Measurements from ENCODE around the gene DOCK2. TPM values are rescaled to one million over a fixed set of nuclear protein-coding genes. Genes with fewer than 3 reads are reported as not detected.
A peak's percentile ranks its signal among the peaks of the same experiment; 100 is the strongest.

DOCK2 gene
- polyA plus RNA-seq, 2 of the 4 experiments (the other 2 are of a cell fraction), result 2.1 to 4.6 TPM

- Histone ChIP-seq H3K4me2 (no peak overlapping the region), H3K4me3 (no peak overlapping the region), H3K9me3 (no peaks in the 10 kb centered on the region), H3K27ac (peak overlapping the region in 1 of 2 experiments; percentile 63; a peak in 1 of 6 replicates), H3K4me1 (peaks cover 23% of the 10 kb centered on the region)
- CTCF ChIA-PET, result interaction anchor here (0.7 to 1.5 kb wide), 4 partner anchors 9 to 76 kb away, joined by 3 to 6 read pairs (median 3); no protein-coding TSS in a partner anchor
- ATAC-seq (no peak), FAIRE-seq (no peak), DNase-seq (ENCODE audit: low read depth in 1 of 2, low spot score in 1 of 2) (no peak)
- POLR2A ChIA-PET, result no interaction called here
- WGBS (ENCODE audit: missing lambda C conversion rate), result 88% methylated on average over 6 of the region's 6 CpGs
- TF ChIP-seq HMGXB4 (CRISPR knock-in tag; IDR thresholded peaks at IDR 0.05; ENCODE audit: borderline replicate concordance) (no peak), PHF8 (IDR thresholded peaks at IDR 0.05; ENCODE audit: borderline replicate concordance, low read depth) (no peak), E2F6 (IDR thresholded peaks at IDR 0.05; ENCODE audit: borderline replicate concordance, low read depth) (no peak), KDM5A (IDR thresholded peaks at IDR 0.05) (no peak), EHF (CRISPR knock-in tag; IDR thresholded peaks at IDR 0.05) (no peak), HEYL (CRISPR knock-in tag; IDR thresholded peaks at IDR 0.05) (no peak), ELK1 (IDR thresholded peaks at IDR 0.05; ENCODE audit: low read depth, low read length) (no peak), RAD21 (conservative IDR thresholded peaks at IDR 0.05 in 1 of 2, IDR thresholded peaks at IDR 0.05 in 1 of 2) (no peak), HOXB5 (CRISPR knock-in tag; IDR thresholded peaks at IDR 0.05) (no peak), HES2 (IDR thresholded peaks at IDR 0.05) (no peak)
Observed at GRCh38 chr5:169670769-169671525, 33.9 kb downstream of the DOCK2 start.

- H3K9me3 ChIP-seq, result no peaks in the 10 kb centered on the region
- H3K4me2 ChIP-seq, result no peak overlapping the region
- ChIA-PET CTCF (interaction anchor here (0.8 to 1.1 kb wide), 2 partner anchors 20 to 299 kb away, joined by 3 to 5 read pairs; partner anchors contain the start of gene INSYN2B), POLR2A (no interaction called here)
- no peak for DNase-seq (ENCODE audit: low read depth in 1 of 2, low spot score in 1 of 2)
- no peak for FAIRE-seq
- no peak overlapping the region for H3K4me3 ChIP-seq
- no peak overlapping the region for H3K27ac ChIP-seq
- TF ChIP-seq CHD2 (IDR thresholded peaks at IDR 0.05; ENCODE audit: low read length, partially characterized antibody), result no peak
- TF ChIP-seq HEYL (CRISPR knock-in tag; IDR thresholded peaks at IDR 0.05), result no peak
- no peak for TF ChIP-seq FOSB (CRISPR knock-in tag; IDR thresholded peaks at IDR 0.05)
- TF ChIP-seq RCOR1 (IDR thresholded peaks at IDR 0.05; ENCODE audit: low read depth, low read length), result no peak
- no peak for TF ChIP-seq KDM5A (IDR thresholded peaks at IDR 0.05)
- no peak for TF ChIP-seq ATOH8 (CRISPR knock-in tag; IDR thresholded peaks at IDR 0.05; ENCODE audit: low read depth)
- no peak for TF ChIP-seq RAD21 (conservative IDR thresholded peaks at IDR 0.05 in 1 of 2, IDR thresholded peaks at IDR 0.05 in 1 of 2)
- TF ChIP-seq FOSL2 (IDR thresholded peaks at IDR 0.05), result no peak
- no peak for TF ChIP-seq FOSL2 (CRISPR knock-in tag; IDR thresholded peaks at IDR 0.05)
- TF ChIP-seq RFX5 (IDR thresholded peaks at IDR 0.05), result no peak
- H3K4me1 ChIP-seq, result no peaks in the 10 kb centered on the region
- WGBS (ENCODE audit: missing lambda C conversion rate), result 84% methylated on average over 2 of the region's 2 CpGs
- no peak for ATAC-seq
Observed at GRCh38 chr5:169682026-169682425, 45.0 kb downstream of the DOCK2 start.

All from A549 (cell line).